Activated gamma-delta T cell (primary cell): ENCODE data around the gene RASSF7.
A peak's percentile ranks its signal among the peaks of the same experiment; 100 is the strongest.

ENCODE experiments used
- DNase-seq: peaks from one replicate; lab custom pipeline; 2025; lab: John Stamatoyannopoulos, UW

RASSF7 gene

GRCh38 chr11:551596-551995, 9.2 kb upstream of the RASSF7 start:
- DNase-seq, result no peak

GRCh38 chr11:553083-553987, 7.4 kb upstream of the RASSF7 start:
- DNase-seq, result no peak

DNA sequence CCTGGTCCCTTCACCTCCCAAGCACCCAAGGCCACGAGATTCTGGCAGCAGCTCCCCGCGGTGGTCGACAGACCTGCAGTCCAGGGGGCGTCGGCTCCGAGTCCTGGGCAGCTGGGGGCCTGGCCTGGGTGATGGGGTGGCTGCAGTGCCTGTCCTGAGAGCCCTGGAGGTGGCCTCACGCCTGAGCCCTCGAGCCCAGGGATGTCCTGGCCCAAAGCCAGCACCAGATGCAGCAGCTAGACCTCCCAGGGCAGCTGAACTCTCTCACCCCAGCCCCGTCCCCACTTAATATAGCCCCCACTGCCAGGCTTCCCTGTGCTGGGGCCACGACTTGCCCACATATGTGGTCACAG, 6.8 kb upstream of the RASSF7 start:
- no peak for DNase-seq

DNA sequence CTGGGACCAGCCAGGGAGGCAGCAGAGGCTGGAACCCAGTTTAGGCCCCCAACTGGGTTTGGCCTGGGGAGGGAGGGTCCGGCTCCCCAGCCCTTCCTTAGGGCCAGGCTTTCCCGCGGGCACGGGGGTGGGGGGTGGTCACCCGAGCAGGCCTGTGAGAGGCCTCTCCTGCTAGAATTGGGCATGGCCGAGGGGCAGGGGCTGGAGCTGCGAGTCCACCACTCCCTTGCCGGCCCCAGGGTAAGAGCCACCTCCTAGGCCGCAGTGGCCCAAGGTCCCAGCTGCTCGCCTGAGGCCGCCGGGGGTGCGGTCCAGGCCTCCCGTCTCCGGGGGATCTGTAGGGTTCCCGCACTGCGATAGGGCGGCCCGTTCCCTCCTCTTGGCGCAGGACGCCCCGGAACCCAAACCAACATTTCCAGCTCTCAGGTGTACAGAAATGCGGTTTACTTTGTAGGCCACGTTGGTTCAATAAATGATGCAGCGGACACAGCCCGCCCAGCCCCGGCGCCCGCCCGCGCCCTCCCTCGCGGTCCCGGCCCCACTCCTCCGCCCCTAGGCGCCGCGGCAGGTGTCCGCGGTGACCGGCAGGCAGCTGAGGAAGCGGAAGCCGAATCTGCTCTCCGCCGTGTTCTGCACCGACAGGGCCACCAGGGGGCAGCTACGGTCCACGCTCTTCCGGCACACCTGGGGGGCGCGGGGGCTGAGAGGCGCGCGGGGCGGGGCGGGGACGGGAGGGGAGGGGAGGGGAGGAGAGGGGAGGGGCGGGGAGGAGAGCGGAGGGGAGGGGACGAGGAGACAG, 6.1 kb upstream of the RASSF7 start:
- peak; percentile 61 for DNase-seq

DNA sequence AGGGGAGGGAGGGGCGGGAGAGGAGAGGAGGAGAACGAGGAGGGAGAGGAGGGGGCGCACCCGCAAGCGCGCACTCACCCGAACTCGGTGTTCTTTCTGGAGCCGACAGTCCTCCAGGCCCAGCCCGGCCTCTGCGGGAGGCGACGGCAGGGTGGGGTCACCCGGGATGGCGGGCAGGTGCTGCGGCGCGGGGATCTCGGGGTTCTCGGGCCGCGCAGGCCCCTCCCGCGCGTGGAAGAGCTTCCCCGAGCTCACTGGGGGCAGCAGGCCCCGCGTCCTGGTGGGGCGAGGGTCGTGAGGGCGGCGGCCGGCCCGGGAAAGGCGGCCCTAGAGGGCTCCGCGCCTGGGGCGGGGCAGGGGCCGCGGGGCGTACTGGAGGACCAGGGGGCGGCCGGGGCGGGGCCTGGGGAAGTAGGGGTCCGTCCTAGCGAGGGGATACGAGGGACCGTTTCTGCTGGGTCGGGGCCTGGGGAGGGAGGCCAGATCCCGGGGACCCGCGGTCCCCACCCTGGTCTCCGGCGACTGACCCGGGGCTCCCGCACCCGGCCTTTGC, 5.5 kb upstream of the RASSF7 start:
- no peak for DNase-seq

DNA sequence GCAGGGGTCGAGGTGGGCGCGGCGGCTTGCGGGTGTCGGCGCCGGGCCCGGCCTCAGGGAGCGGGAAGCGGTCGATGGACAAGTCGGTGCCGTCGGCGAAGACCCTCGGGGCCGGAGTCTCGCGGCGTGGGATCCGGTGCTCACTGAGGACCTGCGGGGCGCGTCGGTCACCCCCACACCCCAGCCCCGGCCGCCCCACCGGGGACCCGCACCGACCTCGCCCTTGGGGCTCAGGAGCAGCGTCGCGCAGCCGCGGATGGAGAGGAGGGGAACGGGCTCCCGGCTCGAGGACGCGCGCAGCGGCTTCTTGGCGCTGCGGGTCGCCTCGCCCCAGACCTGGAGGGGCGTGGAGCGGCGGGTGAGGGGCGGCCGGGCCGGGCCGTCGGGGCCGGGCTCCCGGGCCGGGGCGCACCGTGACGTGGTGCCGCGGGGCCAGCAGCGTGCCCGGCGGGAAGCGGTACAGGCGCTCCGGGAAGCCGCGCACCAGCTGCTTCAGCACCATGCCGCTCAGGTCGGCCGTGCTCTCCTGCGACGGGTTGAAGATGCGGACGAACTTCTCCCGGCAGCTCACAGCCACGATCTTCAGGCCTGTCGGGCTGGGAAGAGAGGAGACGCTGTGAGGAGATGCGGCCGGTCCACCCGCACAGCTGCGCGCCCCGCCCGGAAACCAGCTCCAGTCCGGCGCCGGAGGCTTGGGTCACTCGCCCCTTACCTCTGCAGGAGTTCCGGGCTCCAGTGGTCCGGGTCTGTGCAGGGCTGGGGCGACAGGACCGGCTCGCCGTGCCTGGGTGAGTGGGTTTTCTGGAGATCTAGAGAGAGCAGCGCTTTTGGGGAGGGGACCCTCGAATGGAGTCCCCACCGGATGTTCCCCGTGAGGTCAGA, 4.7 kb upstream of the RASSF7 start:
- DNase-seq, result no peak

DNA sequence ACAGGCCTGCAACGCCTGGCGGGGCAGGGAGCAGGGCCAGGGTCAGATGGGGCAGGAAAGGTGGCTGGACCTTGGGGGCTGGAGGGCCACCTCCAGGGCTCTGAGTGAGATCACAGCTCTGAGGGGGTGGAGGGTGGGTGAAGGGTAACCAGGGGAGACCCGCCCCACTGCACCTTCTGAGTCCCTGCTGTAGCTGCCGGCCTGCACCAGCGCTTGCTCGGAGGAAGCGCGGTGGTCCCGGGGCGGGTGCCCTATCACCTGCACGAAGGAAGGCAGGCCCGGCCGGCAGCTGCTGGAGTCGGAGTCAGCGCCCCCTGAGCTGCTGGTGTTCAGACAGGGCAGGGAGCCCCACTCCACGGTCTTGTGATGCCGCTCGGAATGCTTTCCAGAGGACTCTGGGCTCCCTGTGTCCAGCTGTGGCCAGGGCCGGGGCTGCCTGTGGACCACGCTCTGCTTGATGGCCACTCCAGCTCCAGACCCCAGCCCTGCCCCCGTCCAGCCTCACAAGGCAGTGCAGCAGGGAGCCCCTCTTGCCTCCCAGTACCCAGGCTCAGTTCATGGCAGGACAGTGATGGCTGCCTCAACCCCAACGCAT, 4.0 kb upstream of the RASSF7 start:
- DNase-seq, result no peak

DNA sequence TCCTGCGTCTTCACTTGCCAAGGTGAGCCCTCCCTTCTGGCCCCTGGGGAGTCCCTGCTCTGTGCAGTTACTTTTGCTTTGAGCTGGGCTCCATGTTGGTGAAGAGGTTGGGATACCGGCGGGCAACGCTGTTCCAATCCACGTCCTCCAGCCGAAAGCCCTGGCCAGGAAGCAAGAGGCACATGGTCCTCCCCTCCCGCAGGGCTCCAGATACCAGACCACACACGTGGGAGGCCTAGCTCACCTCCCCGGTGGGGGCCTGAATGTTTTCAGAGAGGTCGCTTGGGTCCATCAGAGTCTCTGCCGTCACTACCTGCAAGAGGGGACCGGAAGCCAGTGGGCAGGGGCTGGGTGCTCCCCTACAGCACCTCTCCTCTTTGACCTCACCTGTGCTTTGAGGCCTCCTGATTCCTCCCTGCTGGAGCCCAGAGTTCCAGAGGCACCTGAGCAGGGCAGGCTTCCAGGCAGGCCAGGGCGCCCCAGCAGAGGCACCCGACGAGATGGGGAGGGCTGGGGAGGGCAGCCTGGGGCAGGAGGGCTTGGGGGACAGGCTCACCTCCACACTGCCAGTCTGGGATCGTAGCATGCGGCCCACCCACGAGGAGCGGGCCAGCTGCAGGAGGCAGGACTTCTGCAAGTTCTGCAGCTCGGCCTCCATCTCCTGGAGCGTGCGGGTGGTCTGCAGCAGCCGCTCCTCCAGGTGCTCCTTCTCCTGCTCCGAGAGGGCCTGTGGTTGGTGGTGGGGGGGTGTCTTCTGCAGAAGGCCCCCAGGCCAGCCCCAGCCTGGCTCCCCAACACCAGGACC, 3.2 kb upstream of the RASSF7 start:
- no peak for DNase-seq

DNA sequence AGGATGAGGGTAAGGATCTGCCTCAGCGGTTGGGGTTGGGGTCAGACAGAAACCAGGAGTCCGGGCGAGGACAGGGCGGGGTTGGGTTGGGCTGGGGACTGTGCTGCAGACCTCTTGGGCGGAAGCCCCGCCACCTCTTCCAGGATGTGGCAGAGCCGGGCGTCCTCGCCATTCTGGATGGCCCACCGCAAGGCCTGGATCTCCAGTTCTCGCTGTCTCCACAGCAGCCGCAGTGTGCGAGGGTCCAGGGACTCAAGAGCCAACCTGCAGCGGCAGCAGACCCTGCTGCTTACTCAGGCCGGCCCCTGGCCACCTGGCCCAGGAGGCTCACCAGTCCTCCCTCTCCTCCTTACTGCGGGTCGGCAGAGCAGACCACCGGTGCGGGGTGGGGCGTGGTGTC, 2.3 kb upstream of the RASSF7 start:
- DNase-seq, result no peak

- DNase-seq, result no peak
Measured at GRCh38 chr11:559020-559620, 1.6 kb upstream of the RASSF7 start.

DNA sequence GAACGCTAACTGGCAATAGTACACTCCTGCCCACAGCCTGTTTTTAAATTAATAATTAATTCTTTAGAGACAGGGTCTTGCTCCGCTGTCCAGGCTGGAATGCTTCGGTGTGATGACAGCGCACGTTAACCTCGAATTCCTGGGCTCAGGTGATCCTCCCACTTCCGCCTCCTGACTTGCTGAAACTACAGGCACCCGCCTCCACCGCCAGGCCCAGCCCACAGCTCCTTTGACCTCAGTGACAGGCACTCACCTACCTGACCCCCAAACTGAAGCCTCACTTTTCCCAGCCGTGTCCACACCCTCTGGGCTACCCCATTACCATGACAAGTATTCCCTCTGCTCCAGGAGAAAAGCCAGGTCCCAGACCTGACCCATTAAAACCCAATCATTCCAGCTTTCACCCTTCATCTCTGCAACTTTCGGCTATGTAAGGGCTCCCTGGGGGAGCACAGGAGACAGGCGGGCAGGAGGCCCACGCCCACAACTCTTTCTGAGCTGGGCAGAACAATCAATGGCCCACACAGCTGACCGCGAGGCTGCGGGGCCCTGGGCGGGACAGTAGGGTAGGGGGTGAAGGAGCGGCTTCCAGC, 962 bp upstream of the RASSF7 start:
- no peak for DNase-seq

DNA sequence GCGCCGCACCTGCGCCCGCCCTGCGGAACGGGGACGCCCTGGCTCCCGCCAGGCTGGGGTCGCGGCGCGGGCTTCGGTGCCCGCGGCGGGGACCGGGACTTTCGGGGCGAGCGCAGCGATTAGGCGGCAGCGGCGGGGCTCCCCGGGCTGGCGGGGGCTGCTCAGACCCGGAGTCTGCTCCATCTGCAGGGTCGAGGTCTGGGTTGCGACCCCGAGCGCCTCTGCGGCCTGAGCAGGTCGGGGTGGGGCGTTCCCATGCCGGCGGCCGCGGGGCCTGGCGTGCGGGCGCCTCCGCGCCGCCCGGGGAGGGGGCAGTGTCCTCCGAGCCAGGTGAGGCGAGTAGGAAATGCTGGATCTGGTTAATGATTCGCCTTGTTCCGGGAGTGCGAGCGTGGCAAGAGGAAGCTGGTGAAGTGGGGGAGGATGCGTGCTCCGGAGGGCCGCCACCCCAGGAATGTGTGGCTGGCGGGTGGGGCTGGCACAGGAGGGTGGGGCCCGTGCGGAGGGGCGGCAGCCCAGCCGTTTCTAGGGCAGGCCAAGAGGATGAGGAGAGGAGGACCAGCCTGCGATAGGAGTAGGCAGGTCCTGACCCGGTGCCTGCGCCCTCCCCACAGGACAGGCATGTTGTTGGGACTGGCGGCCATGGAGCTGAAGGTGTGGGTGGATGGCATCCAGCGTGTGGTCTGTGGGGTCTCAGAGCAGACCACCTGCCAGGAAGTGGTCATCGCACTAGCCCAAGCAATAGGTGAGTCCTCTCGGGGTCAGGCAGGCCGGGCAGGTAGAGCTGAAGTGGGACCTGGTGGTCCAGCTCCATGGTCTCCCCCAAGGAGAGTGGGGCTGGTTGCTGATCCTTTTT, 606 bp downstream of the RASSF7 start:
- no peak for DNase-seq

DNA sequence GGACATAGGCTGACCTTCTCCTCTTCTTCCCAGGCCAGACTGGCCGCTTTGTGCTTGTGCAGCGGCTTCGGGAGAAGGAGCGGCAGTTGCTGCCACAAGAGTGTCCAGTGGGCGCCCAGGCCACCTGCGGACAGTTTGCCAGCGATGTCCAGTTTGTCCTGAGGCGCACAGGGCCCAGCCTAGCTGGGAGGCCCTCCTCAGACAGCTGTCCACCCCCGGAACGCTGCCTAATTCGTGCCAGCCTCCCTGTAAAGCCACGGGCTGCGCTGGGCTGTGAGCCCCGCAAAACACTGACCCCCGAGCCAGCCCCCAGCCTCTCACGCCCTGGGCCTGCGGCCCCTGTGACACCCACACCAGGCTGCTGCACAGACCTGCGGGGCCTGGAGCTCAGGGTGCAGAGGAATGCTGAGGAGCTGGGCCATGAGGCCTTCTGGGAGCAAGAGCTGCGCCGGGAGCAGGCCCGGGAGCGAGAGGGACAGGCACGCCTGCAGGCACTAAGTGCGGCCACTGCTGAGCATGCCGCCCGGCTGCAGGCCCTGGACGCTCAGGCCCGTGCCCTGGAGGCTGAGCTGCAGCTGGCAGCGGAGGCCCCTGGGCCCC, 1.4 kb downstream of the RASSF7 start:
- no peak for DNase-seq

DNA sequence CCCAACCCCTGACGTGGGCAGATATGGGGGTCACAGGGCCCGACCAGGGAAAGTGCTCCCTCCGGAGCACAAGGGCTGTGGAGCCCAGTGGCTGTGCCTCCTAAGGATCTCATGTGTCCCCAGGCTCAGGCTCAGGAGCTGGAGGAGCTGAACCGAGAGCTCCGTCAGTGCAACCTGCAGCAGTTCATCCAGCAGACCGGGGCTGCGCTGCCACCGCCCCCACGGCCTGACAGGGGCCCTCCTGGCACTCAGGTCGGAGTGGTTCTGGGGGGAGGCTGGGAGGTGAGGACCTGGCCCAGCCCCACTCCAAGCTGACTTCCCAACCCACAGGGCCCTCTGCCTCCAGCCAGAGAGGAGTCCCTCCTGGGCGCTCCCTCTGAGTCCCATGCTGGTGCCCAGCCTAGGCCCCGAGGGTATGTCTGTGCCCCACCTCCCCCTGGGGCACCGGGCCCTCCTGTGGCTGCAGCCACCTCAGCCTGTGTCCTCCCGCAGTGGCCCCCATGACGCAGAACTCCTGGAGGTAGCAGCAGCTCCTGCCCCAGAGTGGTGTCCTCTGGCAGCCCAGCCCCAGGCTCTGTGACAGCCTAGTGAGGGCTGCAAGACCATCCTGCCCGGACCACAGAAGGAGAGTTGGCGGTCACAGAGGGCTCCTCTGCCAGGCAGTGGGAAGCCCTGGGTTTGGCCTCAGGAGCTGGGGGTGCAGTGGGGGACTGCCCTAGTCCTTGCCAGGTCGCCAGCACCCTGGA, 2.5 kb downstream of the RASSF7 start:
- no peak for DNase-seq

DNA sequence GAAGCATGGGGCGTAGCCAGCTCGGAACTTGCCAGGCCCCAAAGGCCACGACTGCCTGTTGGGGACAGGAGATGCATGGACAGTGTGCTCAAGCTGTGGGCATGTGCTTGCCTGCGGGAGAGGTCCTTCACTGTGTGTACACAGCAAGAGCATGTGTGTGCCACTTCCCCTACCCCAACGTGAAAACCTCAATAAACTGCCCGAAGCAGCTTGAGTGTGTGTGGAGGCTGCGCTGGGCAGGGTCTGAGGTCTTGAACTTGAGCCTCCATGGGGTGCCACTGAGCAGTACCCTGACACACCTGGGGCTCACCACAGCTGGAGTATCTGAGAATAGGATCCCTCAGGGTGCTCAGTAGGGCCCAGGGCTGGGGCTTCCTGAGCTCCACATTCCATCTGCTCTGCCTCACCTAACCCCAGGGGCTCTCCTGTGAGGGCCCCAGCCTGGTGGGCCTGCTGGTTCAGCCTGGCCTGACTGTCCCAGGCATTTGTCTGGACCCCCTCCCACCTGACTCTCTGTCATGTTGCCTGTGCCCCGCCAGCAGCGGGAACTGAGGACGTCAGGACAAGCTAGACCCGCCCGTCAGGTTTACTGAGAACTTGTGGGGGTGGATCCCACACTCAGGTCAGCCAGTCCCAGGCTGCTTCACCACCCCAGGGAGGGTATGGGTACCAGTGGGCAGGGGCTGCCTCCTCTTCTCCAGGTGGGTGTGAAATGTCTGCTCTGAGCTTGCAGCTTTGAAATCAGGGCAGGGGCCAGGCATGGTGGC, 3.2 kb downstream of the RASSF7 start:
- no peak for DNase-seq

- no peak for DNase-seq
Measured at GRCh38 chr11:565921-566509, 5.2 kb downstream of the RASSF7 start.
